Astrocyte of the cerebellum (primary cell): Measurements from ENCODE around the gene COMT.

Source experiments
- DNase-seq: peaks from one replicate; pipeline ENCODE4 v3.0.0-alpha.2; 2011; ENCODE audit warnings: low read depth
- H3K4me3 ChIP-seq: 2 replicates; pipeline ENCODE4 v1.5.1; 2011; ENCODE audit warnings: mild to moderate bottlenecking, low read depth, low read length, moderate library complexity
- in situ Hi-C: cut with HindIII; loops from 2 replicates; pipeline ENCODE4 v1.10.0; 2017; ENCODE audit warnings: low sequenced_read_pairs
- TF ChIP-seq, protein P1 (sequence below): IDR thresholded peaks from 2 replicates; pipeline ENCODE4 v1.5.1; 2012; ENCODE audit warnings: low read length, low read depth, moderate library complexity, mild to moderate bottlenecking; ENCODE audit errors: missing control alignments

The COMT gene

DNA sequence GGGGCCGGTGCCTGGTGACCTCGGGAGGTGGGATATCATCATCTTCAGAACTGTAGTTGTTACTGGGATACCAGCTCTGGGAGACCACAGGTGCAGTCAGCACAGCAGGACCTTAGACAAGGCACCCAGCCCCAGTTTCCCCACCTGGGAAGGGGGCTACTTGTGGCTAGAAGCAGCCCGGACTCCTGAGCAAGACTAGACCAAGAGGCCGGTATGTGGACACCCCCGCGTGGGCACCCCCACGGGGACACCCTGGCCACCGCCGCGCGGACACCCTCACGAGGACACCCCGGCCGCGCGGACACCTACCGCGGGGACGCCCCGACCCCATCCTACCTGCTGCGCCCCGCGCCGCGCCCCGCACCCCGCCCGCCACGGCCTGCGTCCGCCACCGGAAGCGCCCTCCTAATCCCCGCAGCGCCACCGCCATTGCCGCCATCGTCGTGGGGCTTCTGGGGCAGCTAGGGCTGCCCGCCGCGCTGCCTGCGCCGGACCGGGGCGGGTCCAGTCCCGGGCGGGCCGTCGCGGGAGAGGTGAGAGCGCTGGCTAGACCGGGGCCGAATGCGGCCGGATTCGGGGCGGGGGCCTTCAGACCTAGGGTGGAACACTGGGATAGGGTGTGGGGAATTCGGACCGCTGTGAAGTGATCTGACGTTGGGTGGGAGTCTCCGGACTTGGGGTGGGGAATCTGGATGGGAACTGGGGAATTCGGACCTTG, at the start of gene COMT, which contains the start of gene TXNRD2:
TSS of gene COMT (plus strand) at position 408 of the 718 bp plus-strand sequence. CDS start 20,755 bp downstream, outside the sequence.
TSS of gene TXNRD2 (minus strand) at position 454 of the 718 bp plus-strand sequence. CDS start at position 439, 15 bp downstream.
- in situ Hi-C loops: no loop called here
- peak within 1 kb of the TSS; percentile 59 for H3K4me3 ChIP-seq
- TF ChIP-seq, protein P1, sequence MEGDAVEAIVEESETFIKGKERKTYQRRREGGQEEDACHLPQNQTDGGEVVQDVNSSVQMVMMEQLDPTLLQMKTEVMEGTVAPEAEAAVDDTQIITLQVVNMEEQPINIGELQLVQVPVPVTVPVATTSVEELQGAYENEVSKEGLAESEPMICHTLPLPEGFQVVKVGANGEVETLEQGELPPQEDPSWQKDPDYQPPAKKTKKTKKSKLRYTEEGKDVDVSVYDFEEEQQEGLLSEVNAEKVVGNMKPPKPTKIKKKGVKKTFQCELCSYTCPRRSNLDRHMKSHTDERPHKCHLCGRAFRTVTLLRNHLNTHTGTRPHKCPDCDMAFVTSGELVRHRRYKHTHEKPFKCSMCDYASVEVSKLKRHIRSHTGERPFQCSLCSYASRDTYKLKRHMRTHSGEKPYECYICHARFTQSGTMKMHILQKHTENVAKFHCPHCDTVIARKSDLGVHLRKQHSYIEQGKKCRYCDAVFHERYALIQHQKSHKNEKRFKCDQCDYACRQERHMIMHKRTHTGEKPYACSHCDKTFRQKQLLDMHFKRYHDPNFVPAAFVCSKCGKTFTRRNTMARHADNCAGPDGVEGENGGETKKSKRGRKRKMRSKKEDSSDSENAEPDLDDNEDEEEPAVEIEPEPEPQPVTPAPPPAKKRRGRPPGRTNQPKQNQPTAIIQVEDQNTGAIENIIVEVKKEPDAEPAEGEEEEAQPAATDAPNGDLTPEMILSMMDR: no peak
- DNase-seq: no peak

DNA sequence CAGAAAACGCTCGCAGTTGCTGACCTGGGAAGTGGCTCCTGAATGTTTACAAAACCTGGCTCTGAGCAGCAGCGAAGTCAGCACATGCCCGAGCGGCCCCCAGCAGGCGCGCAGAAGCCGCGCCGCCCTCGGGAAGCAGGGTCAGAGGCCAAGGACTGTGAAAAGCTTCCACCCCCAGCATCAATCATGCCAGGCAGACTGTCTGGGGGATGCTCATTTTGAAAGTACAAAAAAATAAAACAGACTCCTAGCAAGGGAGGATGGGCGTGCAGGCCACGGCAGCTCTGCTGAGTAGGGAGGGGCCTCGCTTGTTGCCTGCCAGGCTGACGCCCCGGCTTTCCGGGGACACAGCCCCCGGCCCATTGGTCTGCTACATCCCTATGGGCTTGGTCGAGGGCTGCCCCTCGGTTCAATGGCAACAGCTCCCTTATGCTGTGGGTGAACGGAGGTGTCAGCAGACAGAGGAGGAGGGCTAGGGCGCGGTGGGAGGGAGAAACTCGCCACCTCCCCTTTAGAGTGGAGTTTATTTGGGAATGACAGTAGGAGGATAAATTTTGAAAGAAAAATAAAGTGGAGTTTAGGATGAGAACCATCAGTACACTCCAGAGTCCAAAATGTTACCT, 49.2 kb upstream of the COMT start:
- in situ Hi-C loops: no loop called here
- no peak for DNase-seq
- H3K4me3 ChIP-seq: no peak overlapping the region
- TF ChIP-seq, protein P1: no peak

DNA sequence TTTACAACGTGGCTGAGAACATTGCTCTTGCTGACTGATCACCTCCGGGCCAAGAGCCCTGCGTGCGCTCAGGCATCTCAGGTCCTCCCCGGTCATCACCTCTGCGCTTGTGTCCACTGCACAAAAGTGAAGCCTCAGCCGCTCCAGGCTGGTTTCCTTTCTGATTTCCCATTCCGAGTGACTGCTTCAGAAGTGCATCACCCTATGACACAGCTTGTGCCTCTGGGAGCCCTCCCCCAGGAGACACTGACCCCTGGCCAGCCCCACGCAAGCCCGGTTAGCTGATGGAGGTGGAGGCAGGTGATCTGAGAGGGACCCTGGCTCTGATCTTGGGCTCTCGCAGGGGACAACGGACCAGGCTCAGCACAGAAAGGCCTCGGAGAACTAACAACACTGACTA, 48.6 kb upstream of the COMT start:
- DNase-seq: no peak
- in situ Hi-C loops: no loop called here
- TF ChIP-seq, protein P1: no peak
- H3K4me3 ChIP-seq: no peak overlapping the region

DNA sequence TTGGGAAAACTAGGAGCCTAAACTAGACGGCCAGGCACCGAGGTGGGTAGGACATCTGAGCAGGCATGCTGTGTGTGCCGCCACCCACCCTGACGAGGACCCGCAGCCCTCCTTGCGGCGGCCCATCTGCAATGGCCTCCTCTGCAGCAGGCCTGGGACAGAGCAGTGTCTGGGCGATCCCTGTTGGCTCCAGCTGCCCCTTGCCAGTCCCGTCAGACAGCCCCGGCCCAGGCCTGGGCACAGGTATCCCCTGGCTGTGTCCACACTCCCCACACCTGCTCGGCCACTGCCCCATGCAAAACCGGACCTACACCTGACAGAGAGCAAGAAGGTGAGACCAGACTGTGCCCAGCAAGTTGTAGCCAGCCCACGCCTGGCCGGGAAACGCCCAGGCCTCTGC, 48.2 kb upstream of the COMT start:
- no peak for DNase-seq
- TF ChIP-seq, protein P1: no peak
- in situ Hi-C loops: no loop called here
- H3K4me3 ChIP-seq: no peak overlapping the region

DNA sequence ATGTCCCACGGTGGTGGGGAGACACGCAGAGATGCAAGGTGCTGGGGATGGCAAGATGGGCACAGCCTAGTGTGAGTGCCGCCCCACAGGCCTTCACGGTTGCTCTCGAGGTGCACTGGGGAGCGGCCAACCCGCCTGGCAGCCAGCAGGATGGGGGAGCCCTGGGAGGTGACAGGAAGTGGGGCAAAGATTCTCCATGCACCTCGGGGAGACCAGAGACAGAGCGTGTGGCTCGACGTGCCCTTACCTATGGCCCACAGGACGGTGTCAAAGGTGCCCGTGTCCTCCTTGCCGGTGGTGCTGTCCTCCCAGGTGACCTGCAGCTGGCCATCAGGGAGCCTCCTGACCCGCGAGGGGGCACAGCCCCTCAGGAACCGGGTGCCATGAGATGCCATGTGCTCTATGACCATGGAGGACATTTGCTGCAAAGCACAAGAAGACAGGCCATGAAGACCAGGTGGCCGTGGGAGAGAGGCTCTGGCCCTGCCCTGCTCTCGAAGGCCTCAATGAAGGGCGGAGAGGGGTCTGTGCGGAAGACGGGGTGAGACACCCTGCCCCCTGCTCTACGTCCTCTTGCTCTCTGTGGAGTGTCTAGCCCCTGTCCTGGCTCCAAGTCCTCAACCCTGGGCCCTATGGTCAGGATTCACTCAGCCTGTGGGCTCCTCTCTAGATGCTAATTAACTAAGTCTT, 46.3 kb upstream of the COMT start:
- H3K4me3 ChIP-seq: no peak overlapping the region
- DNase-seq: no peak
- in situ Hi-C loops: no loop called here
- TF ChIP-seq, protein P1: no peak

DNA sequence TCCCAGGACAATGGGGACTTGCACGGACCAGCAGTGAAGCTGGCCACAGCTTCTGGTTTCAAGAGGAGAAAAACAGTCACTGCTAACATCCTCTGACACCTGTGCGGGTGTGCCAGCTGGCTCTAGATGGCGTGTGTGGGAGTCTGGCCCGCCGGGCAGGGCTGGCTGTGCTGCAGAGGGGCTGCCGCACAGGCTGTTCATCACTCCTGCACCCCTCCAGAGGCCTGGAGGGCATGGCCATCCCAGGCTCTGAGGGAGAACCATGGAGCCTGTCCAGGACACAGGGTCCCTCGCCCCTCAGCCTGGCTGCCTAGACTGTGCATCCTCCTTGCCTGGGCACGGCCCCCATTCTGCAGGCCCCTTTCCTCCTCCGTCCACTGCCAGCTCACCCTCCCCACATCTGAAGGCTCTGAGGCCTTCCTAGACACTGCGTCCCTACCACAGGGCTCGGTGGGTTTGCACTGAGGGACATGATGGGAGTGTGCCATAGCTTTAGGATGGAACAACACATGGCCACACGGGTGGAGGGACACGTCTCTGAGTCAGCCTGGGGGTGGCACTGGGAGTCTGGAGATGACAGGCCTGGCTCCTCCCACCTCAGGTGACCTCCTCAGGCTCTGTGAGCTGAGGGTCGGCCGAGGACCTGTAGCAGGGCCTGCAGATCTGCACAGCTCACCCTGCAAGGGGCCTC, 44.8 kb upstream of the COMT start:
- in situ Hi-C loops: no loop called here
- no peak for DNase-seq
- no peak overlapping the region for H3K4me3 ChIP-seq
- TF ChIP-seq, protein P1: no peak
